NCI-H526 (cell line): ENCODE data around the gene TBC1D26.
"Not testable (repeated sequence)": the region's sequence is repeated elsewhere in the genome, so short reads cannot be mapped to it uniquely, and the experiment has no call there.

Source experiments
- DNase-seq, 2 experiments: peaks; one replicate each; lab custom pipeline; 2025; lab: John Stamatoyannopoulos, UW

Gene TBC1D26

GRCh38 chr17:15731900-15732299 is at the start of gene TBC1D26:
TBC1D26 (plus strand) TSS chr17:15732283; CDS start chr17:15735349, 3,066 bp downstream.
- DNase-seq = not testable (repeated sequence)

- DNase-seq = not testable (repeated sequence)
Observed at GRCh38 chr17:15683135-15683534, 48.9 kb upstream of the TBC1D26 start.

- peak; percentile 0 to 45 for DNase-seq
Observed at GRCh38 chr17:15683824-15684478, 48.1 kb upstream of the TBC1D26 start, which contains the start of gene TRIM16. TRIM16 (minus strand) TSS chr17:15684311; CDS start chr17:15651609, 32,702 bp downstream.

DNA sequence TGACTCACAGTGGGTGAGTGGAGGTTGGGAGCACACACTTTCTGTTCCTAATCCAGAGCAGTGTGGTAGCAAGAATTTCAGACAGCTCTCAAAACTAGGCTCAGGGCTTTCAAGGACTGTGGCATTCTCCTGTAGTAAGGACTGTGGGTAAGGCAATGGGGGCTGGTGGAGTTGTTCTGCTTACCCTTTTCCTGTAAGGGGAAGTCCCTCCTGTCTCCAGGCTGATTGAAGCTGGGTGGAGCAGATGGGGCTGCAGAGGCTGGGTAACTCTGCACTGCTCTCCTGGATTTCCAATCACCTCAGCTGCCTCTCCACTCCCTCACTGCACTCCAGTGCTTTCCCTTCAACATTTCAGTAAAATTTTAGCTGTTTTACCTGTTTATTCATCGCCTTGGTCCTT is 44.6 kb upstream of the TBC1D26 start:
- DNase-seq = not testable (repeated sequence)

- not testable (repeated sequence) for DNase-seq
Observed at GRCh38 chr17:15698967-15699366, 33.1 kb upstream of the TBC1D26 start.

GRCh38 chr17:15699413-15699924 is 32.6 kb upstream of the TBC1D26 start, which contains the start of gene ZNF286A:
ZNF286A (plus strand) TSS chr17:15699752; CDS start chr17:15700330, 578 bp downstream.
- DNase-seq = peak; percentile 98 to 99

DNA sequence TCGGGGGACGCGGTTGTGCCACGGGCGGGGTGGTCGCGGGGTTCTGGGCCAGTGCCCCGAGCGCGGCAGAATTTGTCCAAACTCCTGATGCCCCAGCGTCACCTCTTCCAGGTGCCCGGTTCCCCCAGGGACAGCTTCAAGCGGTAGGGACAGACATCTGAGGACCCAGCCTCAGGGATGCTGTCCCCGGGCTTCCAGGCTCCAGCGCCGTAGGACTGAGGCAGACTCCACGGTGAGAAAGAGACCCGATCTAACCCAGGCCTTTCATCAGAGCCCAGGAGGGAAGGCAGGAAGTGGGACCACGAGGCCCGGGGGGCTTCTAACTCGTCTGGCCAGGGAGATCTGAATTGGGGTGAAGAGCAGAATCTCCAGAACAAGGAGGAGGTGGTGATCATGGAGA is 32.1 kb upstream of the TBC1D26 start:
- DNase-seq = not testable (repeated sequence)

- not testable (repeated sequence) for DNase-seq
Observed at GRCh38 chr17:15704239-15704638, 27.8 kb upstream of the TBC1D26 start.

- not testable (repeated sequence) for DNase-seq
Observed at GRCh38 chr17:15704813-15705212, 27.3 kb upstream of the TBC1D26 start.

GRCh38 chr17:15708879-15709278 is 23.2 kb upstream of the TBC1D26 start:
- DNase-seq = not testable (repeated sequence)

DNA sequence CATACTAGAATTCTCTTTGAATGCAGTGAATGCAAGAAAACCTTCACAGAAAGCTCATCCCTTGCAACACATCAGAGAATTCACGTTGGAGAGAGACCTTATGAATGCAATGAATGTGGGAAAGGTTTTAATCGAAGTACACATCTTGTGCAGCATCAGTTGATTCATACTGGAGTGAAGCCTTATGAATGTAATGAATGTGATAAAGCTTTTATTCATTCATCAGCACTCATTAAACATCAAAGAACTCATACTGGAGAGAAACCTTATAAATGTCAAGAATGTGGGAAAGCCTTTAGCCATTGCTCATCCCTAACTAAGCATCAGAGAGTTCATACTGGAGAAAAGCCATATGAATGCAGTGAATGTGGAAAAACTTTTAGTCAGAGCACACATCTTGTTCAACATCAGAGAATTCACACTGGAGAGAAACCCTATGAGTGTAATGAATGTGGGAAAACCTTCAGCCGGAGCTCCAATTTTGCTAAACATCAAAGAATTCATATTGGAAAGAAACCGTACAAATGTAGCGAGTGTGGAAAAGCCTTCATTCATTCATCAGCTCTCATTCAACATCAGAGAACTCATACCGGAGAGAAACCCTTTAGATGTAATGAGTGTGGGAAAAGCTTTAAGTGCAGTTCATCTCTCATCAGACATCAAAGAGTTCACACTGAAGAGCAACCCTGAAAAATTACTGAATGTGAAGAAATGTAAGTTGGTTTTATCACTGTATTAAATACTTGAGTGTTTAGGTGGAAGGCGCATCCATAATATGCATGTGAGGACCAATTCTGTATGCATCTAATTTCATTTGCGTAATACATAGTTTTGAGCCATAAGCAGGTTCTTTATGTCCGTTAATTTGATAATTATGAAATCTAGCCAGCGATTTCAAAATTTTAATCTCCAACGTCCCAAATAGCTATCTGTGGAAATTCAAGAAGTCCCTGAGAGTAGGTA is 15.2 kb upstream of the TBC1D26 start:
- not testable (repeated sequence) for DNase-seq

- not testable (repeated sequence) for DNase-seq
Observed at GRCh38 chr17:15730535-15730934, 1.5 kb upstream of the TBC1D26 start.

DNA sequence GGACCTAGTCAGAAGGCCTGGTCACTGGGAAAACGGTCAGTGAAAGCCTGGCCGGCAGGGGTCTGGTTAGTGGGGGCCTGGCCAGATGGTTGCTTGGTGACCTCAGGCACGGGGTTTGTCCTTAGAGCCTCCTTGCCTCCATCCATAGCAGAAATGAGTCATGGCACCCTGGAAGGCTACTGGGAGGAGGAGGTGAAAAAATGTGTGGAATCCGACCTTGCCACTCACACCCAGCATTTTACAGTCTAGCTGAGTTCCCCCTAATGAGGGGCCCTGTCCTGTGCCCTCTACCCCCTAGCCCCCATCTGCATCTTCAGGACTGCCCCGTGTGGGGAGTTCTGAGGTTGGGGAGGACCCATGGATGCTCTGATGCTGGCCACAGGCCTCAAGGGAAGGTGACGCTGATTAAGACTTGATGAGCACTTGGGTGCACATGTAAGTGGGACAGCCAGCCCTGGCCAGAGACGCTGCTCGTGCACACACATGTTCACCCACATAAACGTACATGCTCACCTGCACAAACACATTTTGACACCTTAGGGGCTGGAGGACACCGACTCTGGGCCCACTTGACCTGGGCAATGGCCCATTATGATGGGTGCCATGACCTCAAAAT is 1.2 kb downstream of the TBC1D26 start:
- not testable (repeated sequence) for DNase-seq

GRCh38 chr17:15736578-15736977 is 4.5 kb downstream of the TBC1D26 start:
- DNase-seq = not testable (repeated sequence)

GRCh38 chr17:15738066-15738465 is 6.0 kb downstream of the TBC1D26 start:
- no peak for DNase-seq

GRCh38 chr17:15739259-15739658 is 7.2 kb downstream of the TBC1D26 start:
- DNase-seq = not testable (repeated sequence)

- not testable (repeated sequence) for DNase-seq
Observed at GRCh38 chr17:15740041-15740440, 8.0 kb downstream of the TBC1D26 start.

DNA sequence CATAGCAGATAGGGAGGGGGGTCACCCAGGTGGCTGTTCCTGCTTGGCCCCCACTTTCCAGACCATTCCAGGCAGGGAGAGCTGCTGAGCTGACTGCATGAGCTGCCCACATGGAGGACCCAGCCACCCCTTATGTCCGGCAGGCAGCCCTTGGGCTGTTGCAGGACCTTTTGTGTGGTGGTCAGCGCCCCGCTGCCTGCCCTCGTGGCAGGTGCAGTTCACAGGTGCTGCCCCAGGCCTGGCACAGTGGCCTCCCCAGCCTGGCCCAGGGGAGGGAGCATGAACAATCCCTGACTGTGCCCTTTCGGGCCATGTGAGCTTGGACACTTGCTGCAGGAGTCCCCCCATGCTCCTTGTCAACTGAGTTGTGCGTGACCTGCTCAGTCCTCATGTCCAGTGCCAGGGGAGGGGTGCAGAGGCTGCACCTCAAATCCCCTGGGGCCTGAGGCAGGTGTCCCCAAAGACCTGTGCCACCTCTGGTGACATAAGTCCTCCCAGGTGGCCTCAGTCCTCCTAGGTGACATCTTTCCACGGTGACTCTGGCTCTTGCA is 8.6 kb downstream of the TBC1D26 start:
- no peak for DNase-seq

GRCh38 chr17:15741624-15742023 is 9.5 kb downstream of the TBC1D26 start:
- no peak for DNase-seq

- DNase-seq = no peak
Observed at GRCh38 chr17:15742051-15742795, 10.1 kb downstream of the TBC1D26 start.

GRCh38 chr17:15742921-15743320 is 10.8 kb downstream of the TBC1D26 start:
- no peak for DNase-seq
